Brain microvascular endothelial cell (primary cell): ENCODE data around the gene FBXW7.

ENCODE experiments used
- DNase-seq: peaks from one replicate; pipeline ENCODE4 v3.0.0-alpha.2; 2020
- H3K27ac ChIP-seq: fragments of 250-450 bp; sonication (Bioruptor Pico); 2 replicates; pipeline ENCODE4 v1.5.1; 2020; ENCODE audit warnings: mild to moderate bottlenecking, moderate library complexity
- H3K27me3 ChIP-seq: fragments of 250-450 bp; sonication (Bioruptor Pico); replicated peaks from 2 replicates; pipeline ENCODE4 v1.5.1; 2020; ENCODE audit warnings: mild to moderate bottlenecking
- H3K36me3 ChIP-seq: fragments of 250-450 bp; sonication (Bioruptor Pico); replicated peaks from 2 replicates; pipeline ENCODE4 v1.5.1; 2020; ENCODE audit warnings: mild to moderate bottlenecking
- H3K4me3 ChIP-seq: 2 replicates; pipeline ENCODE4 v1.5.1; 2011; ENCODE audit warnings: low read depth, mild to moderate bottlenecking, control low read depth, low read length, moderate library complexity
- CTCF ChIP-seq: IDR thresholded peaks from 2 replicates; pipeline ENCODE4 v1.5.1; 2011; ENCODE audit warnings: low read depth, mild to moderate bottlenecking, moderate library complexity, low read length, control low read depth, inconsistent platforms; ENCODE audit errors: missing control alignments
- in situ Hi-C: cut with HindIII; loops from 2 replicates; pipeline ENCODE4 v1.10.0; 2017; ENCODE audit warnings: low sequenced_read_pairs, low pct_ligation_motif_present

Gene FBXW7

GRCh38 chr4:152500275-152500674 lies 35.6 kb downstream of the FBXW7 start:
- in situ Hi-C loops, result no loop called here
- no peaks in the 10 kb centered on the region for H3K27me3 ChIP-seq
- no peaks in the 10 kb centered on the region for H3K36me3 ChIP-seq
- TF ChIP-seq CTCF, result no peak
- H3K27ac ChIP-seq, result no peak overlapping the region
- no peak overlapping the region for H3K4me3 ChIP-seq
- no peak for DNase-seq

GRCh38 chr4:152499344-152499743 lies 36.5 kb downstream of the FBXW7 start:
- DNase-seq, result no peak

GRCh38 chr4:152494020-152494419 lies 41.9 kb downstream of the FBXW7 start:
- no peak overlapping the region for H3K27ac ChIP-seq
- in situ Hi-C loops, result no loop called here
- no peak for DNase-seq
- H3K4me3 ChIP-seq, result no peak overlapping the region
- H3K36me3 ChIP-seq, result no peaks in the 10 kb centered on the region
- TF ChIP-seq CTCF, result no peak
- H3K27me3 ChIP-seq, result no peaks in the 10 kb centered on the region

More at GRCh38 chr4:152499344-152499743, 36.5 kb downstream of the FBXW7 start:
- Histone ChIP-seq H3K27me3 (no peaks in the 10 kb centered on the region), H3K4me3 (no peak overlapping the region), H3K27ac (no peak overlapping the region), H3K36me3 (no peaks in the 10 kb centered on the region)
- no peak for TF ChIP-seq CTCF
- in situ Hi-C loops, result no loop called here

GRCh38 chr4:152488246-152488645 lies 47.6 kb downstream of the FBXW7 start:
- in situ Hi-C loops, result no loop called here
- no peak for DNase-seq
- no peak for TF ChIP-seq CTCF
- H3K36me3 ChIP-seq, result no peaks in the 10 kb centered on the region
- H3K27me3 ChIP-seq, result no peaks in the 10 kb centered on the region
- no peak overlapping the region for H3K4me3 ChIP-seq
- H3K27ac ChIP-seq, result no peak overlapping the region

- Histone ChIP-seq H3K27ac (peak overlapping the region; percentile 82), H3K27me3 (no peaks in the 10 kb centered on the region), H3K36me3 (no peaks in the 10 kb centered on the region), H3K4me3 (no peak overlapping the region)
- no peak for DNase-seq
- in situ Hi-C loops, result no loop called here
- TF ChIP-seq CTCF, result no peak
Observed at GRCh38 chr4:152486429-152487389, 49.2 kb downstream of the FBXW7 start.

GRCh38 chr4:152485726-152486276 lies 50.1 kb downstream of the FBXW7 start:
- in situ Hi-C loops, result no loop called here
- H3K27me3 ChIP-seq, result no peaks in the 10 kb centered on the region
- TF ChIP-seq CTCF, result no peak
- DNase-seq, result peak; percentile 94
- H3K27ac ChIP-seq, result peak overlapping the region; percentile 82
- H3K36me3 ChIP-seq, result no peaks in the 10 kb centered on the region
- H3K4me3 ChIP-seq, result peak overlapping the region; percentile 12
